Activated naive CD4-positive, alpha-beta T cell (primary cell): Measurements from ENCODE around the gene NMNAT1.
"Not testable (repeated sequence)": the region's sequence is repeated elsewhere in the genome, so short reads cannot be mapped to it uniquely, and the experiment has no call there.

ENCODE experiments used
- DNase-seq, 4 experiments: peaks; one replicate each; lab custom pipeline; 2025; lab: John Stamatoyannopoulos, UW

The NMNAT1 gene

GRCh38 chr1:10020086-10020485, 76.8 kb downstream of the NMNAT1 start:
- no peak for DNase-seq

- DNase-seq: not testable (repeated sequence)
Measured at GRCh38 chr1:10020678-10021077, 77.4 kb downstream of the NMNAT1 start.

GRCh38 chr1:10021992-10022391, 78.7 kb downstream of the NMNAT1 start:
- DNase-seq: not testable (repeated sequence)

GRCh38 chr1:10022656-10023055, 79.4 kb downstream of the NMNAT1 start:
- no peak for DNase-seq

DNA sequence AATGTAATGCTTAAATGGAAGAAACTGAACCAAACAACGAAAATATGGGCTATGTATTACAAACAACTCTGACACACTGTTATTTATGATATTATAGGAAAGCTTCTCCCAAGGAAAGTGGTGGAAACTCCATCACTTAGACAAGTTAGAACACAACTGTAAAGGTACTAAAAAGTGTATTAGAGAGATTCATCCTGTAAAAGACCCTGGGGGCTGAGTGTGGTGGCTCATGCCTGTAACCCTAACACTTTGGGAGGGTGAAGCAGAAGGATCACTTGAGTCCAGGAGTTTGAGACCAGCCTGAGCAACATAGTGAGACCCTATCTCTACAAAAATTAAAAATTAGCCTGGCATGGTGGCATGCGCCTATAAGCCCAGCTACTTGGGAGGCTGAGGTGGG, 82.1 kb downstream of the NMNAT1 start:
- DNase-seq: no peak

DNA sequence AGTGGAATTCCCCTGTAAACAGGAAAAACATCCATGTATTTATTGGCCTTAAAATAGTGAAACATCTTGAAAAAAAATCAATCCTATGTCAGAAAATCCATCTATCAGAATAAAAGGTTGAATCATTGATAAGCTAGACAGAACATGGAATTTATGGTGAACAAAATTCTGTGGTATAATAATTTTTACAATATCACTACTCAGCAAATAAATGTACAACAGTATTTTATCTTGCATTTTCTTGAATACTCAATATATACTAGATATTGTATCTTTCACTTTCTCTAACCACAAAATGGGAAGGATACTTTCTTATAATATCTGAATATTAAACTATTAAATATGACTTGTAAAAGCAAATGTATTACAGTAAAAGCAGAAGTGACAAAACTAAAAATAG, 83.8 kb downstream of the NMNAT1 start:
- no peak for DNase-seq

GRCh38 chr1:10028956-10029500, 85.8 kb downstream of the NMNAT1 start:
- DNase-seq: not testable (repeated sequence)

GRCh38 chr1:10031461-10031860, 88.2 kb downstream of the NMNAT1 start:
- no peak for DNase-seq

GRCh38 chr1:10032590-10033358, 89.5 kb downstream of the NMNAT1 start, which contains the start of gene UBE4B:
TSS of gene UBE4B (plus strand) at chr1:10032958. CDS start at chr1:10033671, 713 bp downstream.
- peak; percentile 94 to 99 (median 95) for DNase-seq

DNA sequence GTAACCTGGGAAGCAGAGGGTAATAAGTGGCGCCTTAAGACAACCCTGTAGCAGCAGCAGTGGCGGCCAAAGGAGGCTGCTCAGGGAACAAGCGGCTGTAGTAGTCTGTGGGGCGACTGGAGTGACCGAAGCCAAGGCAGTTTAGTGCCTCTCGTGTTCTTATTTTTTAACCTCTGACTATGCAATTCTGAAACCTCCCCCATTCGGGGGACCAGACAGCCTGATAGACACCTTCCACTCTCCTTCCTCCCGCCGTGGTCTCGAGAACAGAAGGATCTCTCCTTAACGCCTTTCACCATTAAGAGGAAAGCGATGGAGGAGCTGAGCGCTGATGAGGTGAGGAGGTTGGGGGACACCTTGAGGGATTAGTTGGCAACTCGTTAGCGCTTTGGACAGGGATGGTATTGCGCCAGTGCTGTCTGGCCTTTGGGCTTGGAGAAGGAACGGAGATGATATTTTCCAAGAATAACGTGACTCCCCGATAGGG, 90.1 kb downstream of the NMNAT1 start:
- DNase-seq: peak in 1 of 4 experiments; percentile 11
